ENCODE measurements around the gene CD160. TPM values are rescaled to one million over a fixed set of nuclear protein-coding genes. Genes with fewer than 3 reads are reported as not detected.

Gene CD160
- total RNA-seq, 1 experiment from 2014 or later, result not detected

Other genes starting within 250 kb of the CD160 start
- 18.0 and 36.5 TPM in 2 replicates for gene GPR89A, start 111.5 kb upstream of the CD160 start, total RNA-seq (2014; rRNA removed; shearing (Covaris generic))
- gene PDZK1, start 12.1 kb upstream of the CD160 start, total RNA-seq (2014; rRNA removed; shearing (Covaris generic)), result 0.69 and 1.3 TPM in 2 replicates
- gene RNF115, start 104.6 kb downstream of the CD160 start, total RNA-seq (2014; rRNA removed; shearing (Covaris generic)), result 7.2 and 8.9 TPM in 2 replicates
- 65.1 and 69.7 TPM in 2 replicates for gene POLR3C, start 104.7 kb downstream of the CD160 start, total RNA-seq (2014; rRNA removed; shearing (Covaris generic))
- 1.8 and 3.2 TPM in 2 replicates for gene NUDT17, start 126.1 kb downstream of the CD160 start, total RNA-seq (2014; rRNA removed; shearing (Covaris generic))
- gene PIAS3, start 139.6 kb downstream of the CD160 start, total RNA-seq (2014; rRNA removed; shearing (Covaris generic)), result 3.9 and 10.2 TPM in 2 replicates
- not detected in 2 replicates for gene ANKRD35, start 166.4 kb downstream of the CD160 start, total RNA-seq (2014; rRNA removed; shearing (Covaris generic))
- 0.27 and 0.40 TPM in 2 replicates for gene ITGA10, start 190.6 kb downstream of the CD160 start, total RNA-seq (2014; rRNA removed; shearing (Covaris generic))
- 17.8 and 21.6 TPM in 2 replicates for gene PEX11B, start 199.2 kb downstream of the CD160 start, total RNA-seq (2014; rRNA removed; shearing (Covaris generic))
- 596 and 830 TPM in 2 replicates for gene RBM8A, start 208.0 kb downstream of the CD160 start, total RNA-seq (2014; rRNA removed; shearing (Covaris generic))
- 16.0 and 21.0 TPM in 2 replicates for gene LIX1L, start 238.5 kb downstream of the CD160 start, total RNA-seq (2014; rRNA removed; shearing (Covaris generic))
- gene ANKRD34A, start 245.1 kb downstream of the CD160 start, total RNA-seq (2014; rRNA removed; shearing (Covaris generic)), result 0.63 TPM in 1 of 2 replicates, not detected in the other
- gene POLR3GL, start 245.2 kb downstream of the CD160 start, total RNA-seq (2014; rRNA removed; shearing (Covaris generic)), result 9.0 and 12.6 TPM in 2 replicates